WTC11 (cell line): ENCODE measurements around the gene PTPN12.

ENCODE experiments used
- TEAD4 ChIP-seq: sonication (generic); formaldehyde crosslinking; IDR thresholded peaks from 2 replicates; pipeline ENCODE4 v1.8.0; 2022; ENCODE audit warnings: mild to moderate bottlenecking, missing genetic modification reagents
- ZNF121 ChIP-seq: sonication (generic); formaldehyde crosslinking; IDR thresholded peaks from 2 replicates; pipeline ENCODE4 v1.8.0; 2023; ENCODE audit warnings: missing genetic modification reagents
- ZNF138 ChIP-seq: sonication (generic); formaldehyde crosslinking; conservative IDR thresholded peaks from 2 replicates; pipeline ENCODE4 v1.8.1; 2022; ENCODE audit warnings: mild to moderate bottlenecking, moderate library complexity, missing genetic modification reagents
- TF ChIP-seq, protein P1 (sequence below): sonication (generic); formaldehyde crosslinking; conservative IDR thresholded peaks from 2 replicates; pipeline ENCODE4 v1.8.1; 2022; ENCODE audit warnings: mild to moderate bottlenecking, missing genetic modification reagents
- TF ChIP-seq, protein P2 (sequence below): fragments of 200-600 bp; IDR thresholded peaks from 2 replicates; pipeline ENCODE4 v1.8.0; 2022; ENCODE audit warnings: antibody characterized with exemption
- TF ChIP-seq, protein P3 (sequence below): sonication (generic); formaldehyde crosslinking; IDR thresholded peaks from 2 replicates; pipeline ENCODE4 v1.8.1; 2023; ENCODE audit warnings: mild to moderate bottlenecking, missing genetic modification reagents

DNA sequence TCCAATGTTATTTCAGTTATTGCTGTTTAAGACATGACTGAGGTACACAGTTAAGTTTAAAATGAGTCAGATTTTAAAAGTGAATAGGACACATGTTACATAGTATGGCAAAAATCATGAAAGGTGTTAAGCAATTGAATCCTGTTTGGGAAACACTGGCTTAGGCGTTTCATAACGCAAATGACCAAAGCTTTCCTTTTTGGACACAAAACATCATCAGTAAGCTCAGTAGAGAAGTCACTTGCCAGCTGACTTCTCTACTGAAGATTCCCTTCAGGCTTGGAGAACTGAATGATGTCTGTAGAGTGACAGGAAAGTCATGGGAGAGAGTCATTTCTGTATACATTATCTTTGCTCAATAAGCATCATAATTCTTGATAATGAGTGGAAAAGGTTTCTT, 94.7 kb downstream of the PTPN12 start:
- TF ChIP-seq, protein P1, sequence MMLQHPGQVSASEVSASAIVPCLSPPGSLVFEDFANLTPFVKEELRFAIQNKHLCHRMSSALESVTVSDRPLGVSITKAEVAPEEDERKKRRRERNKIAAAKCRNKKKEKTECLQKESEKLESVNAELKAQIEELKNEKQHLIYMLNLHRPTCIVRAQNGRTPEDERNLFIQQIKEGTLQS (CRISPR knock-in tag) = no peak
- TF ChIP-seq, protein P2, sequence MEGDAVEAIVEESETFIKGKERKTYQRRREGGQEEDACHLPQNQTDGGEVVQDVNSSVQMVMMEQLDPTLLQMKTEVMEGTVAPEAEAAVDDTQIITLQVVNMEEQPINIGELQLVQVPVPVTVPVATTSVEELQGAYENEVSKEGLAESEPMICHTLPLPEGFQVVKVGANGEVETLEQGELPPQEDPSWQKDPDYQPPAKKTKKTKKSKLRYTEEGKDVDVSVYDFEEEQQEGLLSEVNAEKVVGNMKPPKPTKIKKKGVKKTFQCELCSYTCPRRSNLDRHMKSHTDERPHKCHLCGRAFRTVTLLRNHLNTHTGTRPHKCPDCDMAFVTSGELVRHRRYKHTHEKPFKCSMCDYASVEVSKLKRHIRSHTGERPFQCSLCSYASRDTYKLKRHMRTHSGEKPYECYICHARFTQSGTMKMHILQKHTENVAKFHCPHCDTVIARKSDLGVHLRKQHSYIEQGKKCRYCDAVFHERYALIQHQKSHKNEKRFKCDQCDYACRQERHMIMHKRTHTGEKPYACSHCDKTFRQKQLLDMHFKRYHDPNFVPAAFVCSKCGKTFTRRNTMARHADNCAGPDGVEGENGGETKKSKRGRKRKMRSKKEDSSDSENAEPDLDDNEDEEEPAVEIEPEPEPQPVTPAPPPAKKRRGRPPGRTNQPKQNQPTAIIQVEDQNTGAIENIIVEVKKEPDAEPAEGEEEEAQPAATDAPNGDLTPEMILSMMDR = no peak
- TF ChIP-seq TEAD4 (CRISPR knock-in tag) (no peak), ZNF121 (CRISPR knock-in tag) (no peak), ZNF138 (no peak)
- TF ChIP-seq, protein P3, sequence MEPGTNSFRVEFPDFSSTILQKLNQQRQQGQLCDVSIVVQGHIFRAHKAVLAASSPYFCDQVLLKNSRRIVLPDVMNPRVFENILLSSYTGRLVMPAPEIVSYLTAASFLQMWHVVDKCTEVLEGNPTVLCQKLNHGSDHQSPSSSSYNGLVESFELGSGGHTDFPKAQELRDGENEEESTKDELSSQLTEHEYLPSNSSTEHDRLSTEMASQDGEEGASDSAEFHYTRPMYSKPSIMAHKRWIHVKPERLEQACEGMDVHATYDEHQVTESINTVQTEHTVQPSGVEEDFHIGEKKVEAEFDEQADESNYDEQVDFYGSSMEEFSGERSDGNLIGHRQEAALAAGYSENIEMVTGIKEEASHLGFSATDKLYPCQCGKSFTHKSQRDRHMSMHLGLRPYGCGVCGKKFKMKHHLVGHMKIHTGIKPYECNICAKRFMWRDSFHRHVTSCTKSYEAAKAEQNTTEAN (CRISPR knock-in tag) = no peak
